GM12878 (cell line): ENCODE measurements around the gene CEP83. TPM values are rescaled to one million over a fixed set of nuclear protein-coding genes. Genes with fewer than 3 reads are reported as not detected.

Experiments used
- ATAC-seq: fragments of 200-7000 bp; cut with Tn5 transposase; 3 replicates; pipeline ENCODE4 v1.9.1; 2020; ENCODE audit warnings: mild to moderate bottlenecking, moderate library complexity
- BruUV-seq: library from RNA; stranded (reverse); fragments of 400-500 nt; replicated peaks from 2 replicates; lab custom pipeline; 2021; lab: Mats Ljungman, UMichigan
- CTCF ChIA-PET: fragments of 300-600 bp; sonication (Branson Sonifier 250); formaldehyde crosslinking; extraction: SDS; loops from one replicate; lab custom pipeline; 2021; ENCODE audit warnings: inconsistent platforms; lab: Yijun Ruan, JAX
- POLR2A ChIA-PET: fragments of 350-600 bp; formaldehyde crosslinking; extraction: SDS; loops from one replicate; lab custom pipeline; 2021; ENCODE audit warnings: inconsistent platforms; lab: Charles Lee
- RAD21 ChIA-PET: fragments of 300-600 bp; sonication (Branson Sonifier 250); formaldehyde crosslinking; loops from one replicate; lab custom pipeline; 2023; ENCODE audit warnings: antibody characterized with exemption; ENCODE audit not compliant: unreplicated experiment; lab: Charles Lee
- SMC1A ChIA-PET: fragments of 300-600 bp; sonication (Branson Sonifier 250); formaldehyde crosslinking; loops from one replicate; lab custom pipeline; 2023; ENCODE audit not compliant: unreplicated experiment, uncharacterized antibody; lab: Charles Lee
- DNase-seq: peaks from one replicate; pipeline ENCODE4 v3.0.0-alpha.2; 2011; ENCODE audit warnings: low read depth, low spot score
- FAIRE-seq: peaks from 3 replicates; lab custom pipeline; 2011; peaks lifted over from hg19 to GRCh38; lab: Jason Lieb, UNC
- H2AFZ ChIP-seq: 2 replicates; pipeline ENCODE4 v1.6.0; 2011; ENCODE audit warnings: low read depth, low read length, control low read depth; ENCODE audit not compliant: control insufficient read depth
- H3K27ac ChIP-seq: 2 replicates; pipeline ENCODE4 v1.5.1; 2011; ENCODE audit warnings: control low read depth; ENCODE audit not compliant: control insufficient read depth, insufficient read depth
- H3K27me3 ChIP-seq, 2 experiments: replicated peaks in 1 of 2; 2 replicates each; pipeline versions ENCODE4 v1.6.0 to v1.6.1; 2011; ENCODE audit warnings: low read length in 1 of 2; ENCODE audit not compliant: control insufficient read depth in 2 of 2, insufficient read depth in 2 of 2
- H3K36me3 ChIP-seq, 2 experiments: 2 replicates each; pipeline ENCODE4 v1.5.1; 2011; ENCODE audit warnings: low read length in 1 of 2; ENCODE audit not compliant: control insufficient read depth in 2 of 2, insufficient read depth in 2 of 2
- H3K4me1 ChIP-seq: 2 replicates; pipeline ENCODE4 v1.6.1; 2011; ENCODE audit warnings: mild to moderate bottlenecking, low read length, moderate library complexity, mixed read lengths; ENCODE audit not compliant: control insufficient read depth, insufficient read depth
- H3K4me2 ChIP-seq: 2 replicates; pipeline ENCODE4 v1.6.0; 2011; ENCODE audit warnings: control low read depth; ENCODE audit not compliant: control insufficient read depth, insufficient read depth
- H3K4me3 ChIP-seq: fragments of 200-600 bp; sonication (generic); 2 replicates; pipeline ENCODE4 v1.5.1; 2016
- H3K79me2 ChIP-seq: 2 replicates; pipeline ENCODE4 v1.6.0; 2011; ENCODE audit warnings: low read length; ENCODE audit not compliant: control insufficient read depth, insufficient read depth
- H3K9ac ChIP-seq: 2 replicates; pipeline ENCODE4 v1.8.0; 2011; ENCODE audit warnings: low read length, control low read depth, mixed read lengths; ENCODE audit not compliant: control insufficient read depth, insufficient read depth
- H3K9me3 ChIP-seq: replicated peaks from 3 replicates; pipeline ENCODE4 v1.5.1; 2011; ENCODE audit warnings: mild to moderate bottlenecking, low read length; ENCODE audit not compliant: control insufficient read depth, insufficient read depth
- H4K20me1 ChIP-seq: 2 replicates; pipeline ENCODE4 v1.6.0; 2011; ENCODE audit not compliant: control insufficient read depth, insufficient read depth
- CBX5 ChIP-seq: sonication (generic); IDR thresholded peaks from 2 replicates; pipeline ENCODE4 v1.6.1; 2016; ENCODE audit warnings: low read depth, moderate library complexity, mild to moderate bottlenecking, inconsistent platforms
- ESRRA ChIP-seq: IDR thresholded peaks from 2 replicates; pipeline ENCODE4 v1.6.1; 2012; ENCODE audit warnings: mild to moderate bottlenecking, low read length, improper control_type of control experiment
- KLF5 ChIP-seq: fragments of 450-650 bp; IDR thresholded peaks from 2 replicates; pipeline ENCODE4 v1.6.1; 2014; ENCODE audit warnings: mild to moderate bottlenecking; ENCODE audit not compliant: partially characterized antibody
- POLR2AphosphoS5 ChIP-seq: IDR thresholded peaks from 2 replicates; pipeline ENCODE4 v1.6.1; 2011; ENCODE audit warnings: mild to moderate bottlenecking, low read length, inconsistent platforms
- SMAD1 ChIP-seq: fragments of 450-650 bp; IDR thresholded peaks from 2 replicates; pipeline ENCODE4 v1.6.1; 2018; ENCODE audit warnings: mild to moderate bottlenecking, low read depth; ENCODE audit not compliant: partially characterized antibody
- SPI1 ChIP-seq: IDR thresholded peaks from 2 replicates; pipeline ENCODE4 v1.6.1; 2011; ENCODE audit warnings: low read depth, mild to moderate bottlenecking, low read length, moderate library complexity, borderline replicate concordance; ENCODE audit not compliant: insufficient read depth
- TCF12 ChIP-seq: IDR thresholded peaks from 2 replicates; pipeline ENCODE4 v1.6.1; 2011; ENCODE audit warnings: low read depth, mild to moderate bottlenecking, low read length
- TCF3 ChIP-seq: IDR thresholded peaks from 2 replicates; pipeline ENCODE4 v1.6.1; 2012; ENCODE audit warnings: low read depth, mild to moderate bottlenecking, low read length, borderline replicate concordance; ENCODE audit not compliant: insufficient read depth
- YBX1 ChIP-seq: fragments of 450-650 bp; IDR thresholded peaks from 2 replicates; pipeline ENCODE4 v1.6.1; 2016; ENCODE audit warnings: antibody characterized with exemption
- WGBS: methylation state at CpG from one replicate; pipeline ENCODE4 v1.1.6; 2016; ENCODE audit warnings: low lambda C conversion rate; ENCODE audit not compliant: insufficient replicate concordance, insufficient coverage; ENCODE audit errors: missing lambda C conversion rate; 5-methylcytosine and 5-hydroxymethylcytosine counted together
- in situ Hi-C: fragments of 300-500 bp; cut with MboI; formaldehyde crosslinking; loops from 9 replicates; pipeline ENCODE4 v1.14.3; 2018; ENCODE audit warnings: mixed read lengths
- intact Hi-C: fragments of 100-400 bp; cut with micrococcal nuclease; formaldehyde crosslinking; loops from one replicate; pipeline ENCODE4 v1.14.2; 2022; ENCODE audit not compliant: unreplicated experiment
- polyA plus RNA-seq, 11 experiments: library from polyadenylated mRNA; depleted of rRNA in 4 of 11; unstranded in 6 of 11; stranded (reverse) in 5 of 11; fragments of >200 nt; fragmentation: Nextera tagmentation in 4 of 11; fragmentation: Illumina TruSeq in 1 of 11; extraction: Ambion mirVana in 4 of 11; extraction: Trizol in 1 of 11; gene quantifications; 1 replicate in 1 of 11; 2 replicates in 10 of 11; pipeline versions ENCODE4 v1.2.1 to v1.2.3, GENCODE V29; 2011 to 2016; ENCODE audit warnings: inconsistent platforms in 2 of 11, missing spikeins in 2 of 11, low read depth in 1 of 11
- total RNA-seq, 4 experiments: library from RNA; depleted of rRNA in 3 of 4; stranded (reverse); fragments of >200 nt in 3 of 4; fragmentation: Illumina TruSeq in 1 of 4; extraction: Trizol in 1 of 4; gene quantifications; 2 replicates each; pipeline versions ENCODE4 v1.2.1 to v1.2.3, GENCODE V29; 2013 to 2021

Gene CEP83
- total and polyA plus RNA-seq, 10 of the 15 experiments (the other 5 are each of a cell fraction or from before 2014, with no cell fraction given), result 4.3 to 39.0 (median 22.5) TPM

DNA sequence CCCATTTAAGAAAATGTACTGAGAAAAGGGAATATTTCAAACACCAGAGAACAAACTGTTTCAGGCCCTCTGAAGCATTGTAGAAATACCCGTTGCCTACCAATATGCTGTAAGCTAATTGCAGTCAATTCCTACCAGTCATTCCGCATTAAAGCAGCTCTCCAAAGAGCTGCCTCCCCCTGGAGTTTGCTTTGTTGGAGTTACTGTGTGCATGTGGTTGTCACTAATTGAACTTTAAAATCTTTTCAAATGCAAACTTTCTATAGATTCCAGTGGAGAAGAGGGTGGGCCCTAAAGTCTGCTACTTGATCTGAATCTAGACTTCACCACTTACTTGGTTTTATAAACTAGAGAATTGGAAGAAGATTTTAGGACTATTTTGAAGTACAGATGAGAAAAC is 198.5 kb downstream of the CEP83 start:
- Histone ChIP-seq H3K9me3 (no peaks in the 10 kb centered on the region), H2AFZ (no peak overlapping the region), H3K27me3 (no peaks in the 10 kb centered on the region), H3K4me3 (no peak overlapping the region), H3K4me2 (no peak overlapping the region), H3K79me2 (no peaks in the 10 kb centered on the region), H3K4me1 (peaks cover 51% of the 10 kb centered on the region), H4K20me1 (no peaks in the 10 kb centered on the region), H3K36me3 (peaks cover 12 to 39% of the 10 kb centered on the region in 2 experiments), H3K27ac (no peak overlapping the region), H3K9ac (no peak overlapping the region)
- ATAC-seq, result no peak
- in situ Hi-C loops, result no loop called here
- 95% methylated on average over 2 of the region's 2 CpGs for WGBS
- SMC1A ChIA-PET, result interaction anchor here (1.0 to 6.7 kb wide), 9 partner anchors 10 to 110 kb away, joined by 3 to 95 read pairs (median 10); no protein-coding TSS in a partner anchor
- POLR2A ChIA-PET, result interaction anchor here (1.2 to 7.2 kb wide), 3 partner anchors 50 to 111 kb away, joined by 3 to 56 read pairs (median 3); no protein-coding TSS in a partner anchor
- CTCF ChIA-PET, result interaction anchor here (1.1 to 2.7 kb wide), 3 partner anchors 17 to 56 kb away, joined by 3 to 11 read pairs (median 3); no protein-coding TSS in a partner anchor
- BruUV-seq, result no TSS peak
- FAIRE-seq, result no peak
- intact Hi-C loops, result no loop called here
- TF ChIP-seq SMAD1 (no peak), CBX5 (no peak), YBX1 (no peak), TCF12 (no peak), SPI1 (no peak), POLR2AphosphoS5 (no peak), ESRRA (no peak), KLF5 (no peak), TCF3 (no peak)
- RAD21 ChIA-PET, result interaction anchor here (2.6 to 7.5 kb wide), 4 partner anchors 17 to 109 kb away, joined by 15 to 107 read pairs (median 21); no protein-coding TSS in a partner anchor
- no peak for DNase-seq
